B cell (primary cell): ENCODE data around the gene PEX1. TPM values are rescaled to one million over a fixed set of nuclear protein-coding genes. Genes with fewer than 3 reads are reported as not detected.

Experiments used
- ATAC-seq: fragments of 200-7000 bp; cut with Tn5 transposase; one replicate; pipeline ENCODE4 v1.10.0; 2021; ENCODE audit warnings: low read depth, mild to moderate bottlenecking, moderate number of reproducible peaks, moderate library complexity
- CTCF ChIA-PET: fragments of 350-600 bp; sonication (Branson Sonifier 250); formaldehyde crosslinking; loops from one replicate; lab custom pipeline; 2021; ENCODE audit warnings: antibody characterized with exemption, inconsistent platforms; lab: Charles Lee
- POLR2A ChIA-PET: fragments of 350-600 bp; sonication (Branson Sonifier 250); formaldehyde crosslinking; loops from one replicate; lab custom pipeline; 2021; ENCODE audit warnings: antibody characterized with exemption; lab: Charles Lee
- DNase-seq: peaks from one replicate; pipeline ENCODE4 v3.0.0; 2013
- H2AFZ ChIP-seq: 2 replicates; pipeline ENCODE4 v1.6.1; 2012; ENCODE audit warnings: mild to moderate bottlenecking, low read depth, low read length; ENCODE audit not compliant: insufficient read depth, poor library complexity, severe bottlenecking
- H3K27ac ChIP-seq, 2 donors: 1 replicate in 1 of 2; 2 replicates in 1 of 2; pipeline ENCODE4 v1.5.1; 2012 to 2013; ENCODE audit warnings: low read length in 2 of 2, mild to moderate bottlenecking in 2 of 2, moderate library complexity in 1 of 2
- H3K27me3 ChIP-seq, 4 experiments: fragments of 200-600 bp in 1 of 4; sonication (generic) in 1 of 4; replicated peaks in 1 of 4; 1 replicate in 2 of 4; 2 replicates in 2 of 4; pipeline versions ENCODE4 v1.6.1 to v1.7.0; 2013 to 2016; ENCODE audit warnings: low read length in 3 of 4, mild to moderate bottlenecking in 2 of 4, mixed read lengths in 1 of 4, moderate library complexity in 1 of 4; ENCODE audit not compliant: insufficient read depth in 4 of 4, control insufficient read depth in 3 of 4; ENCODE audit errors: control extremely low read depth in 1 of 4
- H3K36me3 ChIP-seq, 2 experiments: replicated peaks in 1 of 2; 1 replicate in 1 of 2; 2 replicates in 1 of 2; pipeline versions ENCODE4 v1.6.1 to v1.7.1; 2013; ENCODE audit warnings: low read length in 1 of 2; ENCODE audit not compliant: insufficient read depth in 2 of 2, control insufficient read depth in 1 of 2; ENCODE audit errors: control extremely low read depth in 1 of 2, extremely low read depth in 1 of 2
- H3K4me1 ChIP-seq, 2 donors: fragments of 200-600 bp in 1 of 2; sonication (generic) in 1 of 2; 1 replicate in 1 of 2; 2 replicates in 1 of 2; pipeline versions ENCODE4 v1.5.1 to v1.6.1; 2013 to 2017; ENCODE audit warnings: low read length in 2 of 2; ENCODE audit not compliant: control insufficient read depth in 2 of 2, insufficient read depth in 2 of 2
- H3K4me2 ChIP-seq: replicated peaks from 2 replicates; pipeline ENCODE3; 2012; ENCODE audit warnings: mild to moderate bottlenecking, low read depth, low read length; ENCODE audit not compliant: poor library complexity, severe bottlenecking
- H3K4me3 ChIP-seq, 5 experiments: fragments of 200-600 bp in 1 of 5; sonication (generic) in 1 of 5; 1 replicate in 3 of 5; 2 replicates in 2 of 5; pipeline versions ENCODE4 v1.5.1 to v1.7.0; 2011 to 2016; ENCODE audit warnings: low read length in 4 of 5, mild to moderate bottlenecking in 4 of 5, low read depth in 2 of 5, control low read depth in 1 of 5, moderate library complexity in 1 of 5; ENCODE audit not compliant: insufficient read depth in 1 of 5; ENCODE audit errors: control extremely low read depth in 1 of 5, extremely low read depth in 1 of 5
- H3K79me2 ChIP-seq: fragments of 200-600 bp; sonication (generic); one replicate; pipeline ENCODE4 v1.6.0; 2016; ENCODE audit warnings: low read length; ENCODE audit not compliant: control insufficient read depth, insufficient read depth
- H3K9ac ChIP-seq: fragments of 200-600 bp; sonication (generic); 2 replicates; pipeline ENCODE4 v1.6.1; 2017; ENCODE audit warnings: mild to moderate bottlenecking, low read length, moderate library complexity
- H3K9me3 ChIP-seq, 3 donors: one replicate each; pipeline versions ENCODE4 v1.6.1 to v1.7.1; 2013; ENCODE audit warnings: low read length in 2 of 3; ENCODE audit not compliant: control insufficient read depth in 2 of 3, insufficient read depth in 1 of 3; ENCODE audit errors: control extremely low read depth in 1 of 3
- H4K20me1 ChIP-seq: 2 replicates; pipeline ENCODE4 v1.6.0; 2012; ENCODE audit warnings: mild to moderate bottlenecking, low read length; ENCODE audit not compliant: insufficient read depth, control insufficient read depth, poor library complexity, severe bottlenecking
- H3K27ac Mint-ChIP-seq: one replicate; pipeline ENCODE4 v1.8.0; 2021; ENCODE audit warnings: mixed read lengths
- H3K27me3 Mint-ChIP-seq: one replicate; pipeline ENCODE4 v1.8.0; 2021; ENCODE audit warnings: mixed read lengths
- H3K4me1 Mint-ChIP-seq: one replicate; pipeline ENCODE4 v1.8.0; 2021; ENCODE audit warnings: mixed read lengths
- H3K4me3 Mint-ChIP-seq: one replicate; pipeline ENCODE4 v1.8.0; 2021; ENCODE audit warnings: mixed read lengths
- H3K9me3 Mint-ChIP-seq: one replicate; pipeline ENCODE4 v1.8.0; 2022; ENCODE audit warnings: mixed read lengths; ENCODE audit not compliant: insufficient read depth
- CTCF ChIP-seq: fragments of 200-600 bp; IDR thresholded peaks from one replicate; pipeline ENCODE4 v1.8.0; 2022; ENCODE audit warnings: antibody characterized with exemption, mild to moderate bottlenecking
- EZH2 ChIP-seq: IDR thresholded peaks from 2 replicates; pipeline ENCODE4 v1.6.1; 2012; ENCODE audit warnings: borderline replicate concordance, low read depth, mild to moderate bottlenecking, moderate library complexity, low read length; ENCODE audit not compliant: insufficient read depth, poor library complexity, severe bottlenecking
- WGBS: methylation state at CpG from one replicate; pipeline ENCODE4 v1.1.5; 2013; ENCODE audit warnings: missing lambda C conversion rate; ENCODE audit not compliant: insufficient coverage; 5-methylcytosine and 5-hydroxymethylcytosine counted together
- intact Hi-C: fragments of 100-400 bp; cut with micrococcal nuclease; formaldehyde crosslinking; loops from one replicate; pipeline ENCODE4 v1.10.0; 2022
- polyA plus RNA-seq: library from polyadenylated mRNA; depleted of rRNA; stranded (reverse); fragments of >200 nt; gene quantifications from 2 replicates; pipeline ENCODE4 v1.2.3, GENCODE V29; 2012
- total RNA-seq, 2 donors: library from RNA; stranded (reverse); fragments of 120-200 nt in 1 of 2; gene quantifications; 1 replicate in 1 of 2; 2 replicates in 1 of 2; pipeline versions ENCODE4 v1.2.3 to v1.2.4, GENCODE V29; 2013 to 2022

PEX1 gene
- total and polyA plus RNA-seq, 2 donors (not counting 1 experiment from before 2014, with no cell fraction given): 26.0 to 33.7 TPM

GRCh38 chr7:92528958-92529264, 591 bp upstream of the PEX1 start:
- TF ChIP-seq EZH2 (no peak), CTCF (no peak)
- Mint-ChIP-seq H3K4me1 (peaks cover 26% of the 10 kb centered on the region), H3K27me3 (no peaks in the 10 kb centered on the region), H3K4me3 (peak overlapping the region; percentile 88), H3K9me3 (no peaks in the 10 kb centered on the region), H3K27ac (peak overlapping the region; percentile 92)
- H4K20me1 ChIP-seq: peaks cover 4% of the 10 kb centered on the region
- no peak for ATAC-seq
- peak overlapping the region; percentile 81 for H3K9ac ChIP-seq
- H3K36me3 ChIP-seq: peaks cover 8 to 37% of the 10 kb centered on the region in 2 experiments
- H3K27ac ChIP-seq: peak overlapping the region; percentile 89 to 96
- H2AFZ ChIP-seq: peak overlapping the region; percentile 87
- H3K4me1 ChIP-seq: peaks cover 14 to 19% of the 10 kb centered on the region in 2 donors
- H3K4me3 ChIP-seq: peak overlapping the region; percentile 81 to 99 (median 95)
- intact Hi-C loops: loop anchor here (1.0 to 2.0 kb wide), 8 partner anchors 61 to 703 kb away; partner anchors contain the start of genes ANKIB1, CYP51A1, FAM133B and KRIT1
- H3K27me3 ChIP-seq: no peaks in the 10 kb centered on the region
- WGBS: 4% methylated on average over 13 of the region's 13 CpGs
- no peaks in the 10 kb centered on the region for H3K9me3 ChIP-seq
- H3K79me2 ChIP-seq: peaks cover 46% of the 10 kb centered on the region
- no peak for DNase-seq
- CTCF ChIA-PET: interaction anchor here (0.8 to 2.0 kb wide), 11 partner anchors 10 to 704 kb away, joined by 3 to 20 read pairs (median 4); partner anchors contain the start of genes ANKIB1, FAM133B, GATAD1 and KRIT1
- peak overlapping the region; percentile 74 for H3K4me2 ChIP-seq
- POLR2A ChIA-PET: interaction anchor here (0.6 to 2.2 kb wide), 9 partner anchors 46 to 1805 kb away, joined by 3 to 17 read pairs (median 5); partner anchors contain the start of genes ANKIB1, CYP51A1, FAM133B and GATAD1
